ENCODE results near the gene BBLN. TPM values are rescaled to one million over a fixed set of nuclear protein-coding genes. Genes with fewer than 3 reads are reported as not detected.

The BBLN gene
- total RNA-seq, 2 experiments from 2014 or later = 53.6 to 55.9 TPM

DNA sequence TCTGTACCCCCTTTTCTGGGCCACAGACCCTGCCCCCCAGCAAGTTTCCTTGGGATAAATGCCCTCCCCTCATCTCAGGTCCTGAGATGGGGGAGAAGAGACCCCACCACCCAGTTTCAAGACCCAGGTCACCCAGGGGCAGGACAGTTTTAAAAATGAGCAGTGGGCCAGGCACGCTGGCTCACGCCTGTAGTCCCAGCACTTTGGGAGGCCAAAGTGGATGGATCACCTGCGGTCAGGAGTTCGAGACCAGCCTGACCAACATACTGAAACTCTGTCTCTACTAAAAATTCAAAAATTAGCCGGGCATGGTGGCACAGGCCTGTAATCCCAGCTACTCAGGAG, 38.6 kb upstream of the BBLN start:
- ChIA-PET POLR2A (no interaction called here), CTCF (no interaction called here)
- Histone ChIP-seq H3K27ac (ENCODE audit: low read depth in 1 of 2, low read length in 2 of 2) (no peak overlapping the region), H3K9me3 (ENCODE audit: control insufficient read depth in 1 of 2, insufficient read depth in 1 of 2, low read length in 2 of 2) (no peaks in the 10 kb centered on the region), H3K36me3 (ENCODE audit: insufficient read depth, low read length) (peaks cover 35% of the 10 kb centered on the region), H3K4me1 (ENCODE audit: insufficient read depth, low read length) (peaks cover 31% of the 10 kb centered on the region), H3K27me3 (ENCODE audit: control insufficient read depth in 1 of 2, insufficient read depth in 2 of 2, low read length in 2 of 2) (no peaks in the 10 kb centered on the region), H3K4me3 (ENCODE audit: low read length) (no peak overlapping the region)
- no peak overlapping the region for H3K4me3 Mint-ChIP-seq
- H3K27me3 Mint-ChIP-seq = no peaks in the 10 kb centered on the region
- TF ChIP-seq, protein P1, sequence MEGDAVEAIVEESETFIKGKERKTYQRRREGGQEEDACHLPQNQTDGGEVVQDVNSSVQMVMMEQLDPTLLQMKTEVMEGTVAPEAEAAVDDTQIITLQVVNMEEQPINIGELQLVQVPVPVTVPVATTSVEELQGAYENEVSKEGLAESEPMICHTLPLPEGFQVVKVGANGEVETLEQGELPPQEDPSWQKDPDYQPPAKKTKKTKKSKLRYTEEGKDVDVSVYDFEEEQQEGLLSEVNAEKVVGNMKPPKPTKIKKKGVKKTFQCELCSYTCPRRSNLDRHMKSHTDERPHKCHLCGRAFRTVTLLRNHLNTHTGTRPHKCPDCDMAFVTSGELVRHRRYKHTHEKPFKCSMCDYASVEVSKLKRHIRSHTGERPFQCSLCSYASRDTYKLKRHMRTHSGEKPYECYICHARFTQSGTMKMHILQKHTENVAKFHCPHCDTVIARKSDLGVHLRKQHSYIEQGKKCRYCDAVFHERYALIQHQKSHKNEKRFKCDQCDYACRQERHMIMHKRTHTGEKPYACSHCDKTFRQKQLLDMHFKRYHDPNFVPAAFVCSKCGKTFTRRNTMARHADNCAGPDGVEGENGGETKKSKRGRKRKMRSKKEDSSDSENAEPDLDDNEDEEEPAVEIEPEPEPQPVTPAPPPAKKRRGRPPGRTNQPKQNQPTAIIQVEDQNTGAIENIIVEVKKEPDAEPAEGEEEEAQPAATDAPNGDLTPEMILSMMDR (IDR thresholded peaks at IDR 0.05) = no peak
- H3K36me3 Mint-ChIP-seq (ENCODE audit: low read depth) = peaks cover 28% of the 10 kb centered on the region
- intact Hi-C loops (cut with DNase I, micrococcal nuclease) = loop anchor here in 1 of 2 experiments (10.0 kb wide), 1 partner anchor 203 kb away; the partner anchor contains the start of genes COQ4 and TRUB2
- ATAC-seq (ENCODE audit: poor library complexity) (no peak), DNase-seq (no peak)
- no peaks in the 10 kb centered on the region for H3K9me3 Mint-ChIP-seq
- no peak overlapping the region for H3K27ac Mint-ChIP-seq
- peaks cover 25% of the 10 kb centered on the region for H3K4me1 Mint-ChIP-seq (ENCODE audit: low read depth)

DNA sequence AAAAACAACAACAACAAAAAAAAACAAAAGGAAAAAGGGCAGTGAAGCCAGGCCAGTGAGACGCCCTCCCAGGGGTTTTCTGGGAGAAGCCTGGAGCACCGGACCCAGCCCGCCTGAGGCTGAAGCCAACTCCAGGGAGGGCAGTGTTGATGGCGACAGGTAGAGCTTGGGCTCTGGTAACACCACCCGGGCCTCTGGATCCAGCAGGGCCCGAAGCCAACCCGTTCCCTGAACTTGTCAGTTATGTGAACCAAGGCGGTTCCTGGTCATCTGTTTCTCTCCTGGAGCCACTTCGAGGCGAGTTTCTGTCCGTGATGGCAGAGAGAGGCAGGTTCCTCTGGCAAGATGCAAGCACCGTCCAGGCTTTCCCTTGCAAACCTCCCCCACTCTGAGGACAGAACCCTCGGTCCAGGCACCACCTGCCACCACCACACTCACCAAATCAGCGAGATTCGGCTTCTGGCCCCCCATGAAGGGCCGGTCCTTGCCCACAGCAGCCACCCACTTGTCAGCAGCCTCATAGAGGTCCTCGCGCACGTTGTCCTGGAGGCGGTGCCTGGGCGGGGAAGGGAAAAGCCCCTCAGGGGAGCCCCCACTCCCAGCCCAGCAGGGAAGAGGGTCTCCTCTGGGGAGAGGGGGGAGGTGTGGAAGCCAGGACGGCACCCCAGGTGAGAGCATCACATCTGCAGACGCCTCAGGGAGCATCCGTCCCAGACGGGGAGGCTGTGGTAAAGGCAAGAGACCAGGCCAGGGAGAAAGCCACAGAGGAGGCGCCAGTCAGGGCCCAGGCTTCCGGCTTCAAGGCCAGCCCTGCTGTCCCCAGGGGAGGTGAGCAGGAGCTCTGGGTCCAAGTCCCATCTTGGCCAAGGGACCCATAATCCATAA, 37.9 kb upstream of the BBLN start:
- peaks cover 28% of the 10 kb centered on the region for H3K36me3 Mint-ChIP-seq (ENCODE audit: low read depth)
- Histone ChIP-seq H3K27ac (ENCODE audit: low read depth in 1 of 2, low read length in 2 of 2) (no peak overlapping the region), H3K9me3 (ENCODE audit: control insufficient read depth in 1 of 2, insufficient read depth in 1 of 2, low read length in 2 of 2) (no peaks in the 10 kb centered on the region), H3K27me3 (ENCODE audit: control insufficient read depth in 1 of 2, insufficient read depth in 2 of 2, low read length in 2 of 2) (no peaks in the 10 kb centered on the region), H3K36me3 (ENCODE audit: insufficient read depth, low read length) (peaks cover 35% of the 10 kb centered on the region), H3K4me3 (ENCODE audit: low read length) (no peak overlapping the region), H3K4me1 (ENCODE audit: insufficient read depth, low read length) (peaks cover 38% of the 10 kb centered on the region)
- TF ChIP-seq, protein P1 (IDR thresholded peaks at IDR 0.05) = no peak
- DNase-seq (no peak), ATAC-seq (ENCODE audit: poor library complexity) (no peak)
- no peaks in the 10 kb centered on the region for H3K27me3 Mint-ChIP-seq
- no peaks in the 10 kb centered on the region for H3K9me3 Mint-ChIP-seq
- intact Hi-C loops (cut with DNase I, micrococcal nuclease) = loop anchor here in 1 of 2 experiments (10.0 kb wide), 1 partner anchor 203 kb away; the partner anchor contains the start of genes COQ4 and TRUB2
- no peak overlapping the region for H3K4me3 Mint-ChIP-seq
- no peak overlapping the region for H3K27ac Mint-ChIP-seq
- peaks cover 25% of the 10 kb centered on the region for H3K4me1 Mint-ChIP-seq (ENCODE audit: low read depth)
- CTCF ChIA-PET = no interaction called here
- POLR2A ChIA-PET = no interaction called here

DNA sequence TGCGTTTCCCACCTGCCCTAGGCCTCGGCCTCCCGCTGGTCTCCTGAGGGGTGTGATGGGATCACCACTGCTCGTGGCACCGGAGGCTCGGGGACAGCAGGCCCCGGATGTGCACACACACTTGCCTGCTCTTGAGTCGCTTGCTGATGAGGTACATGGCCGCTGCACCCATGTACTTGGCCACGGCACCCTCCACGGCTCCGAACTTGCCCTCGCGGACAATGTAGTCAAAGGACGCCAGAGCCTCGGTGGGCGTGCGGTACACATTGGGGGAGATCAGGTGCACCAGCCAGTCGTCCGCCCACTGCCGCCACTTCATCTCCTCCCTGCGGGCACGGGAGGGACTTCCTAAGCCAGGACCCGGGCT, 37.3 kb upstream of the BBLN start:
- H3K4me3 ChIP-seq (ENCODE audit: low read length) = no peak overlapping the region
- POLR2A ChIA-PET = interaction anchor here (0.7 kb wide), 1 partner anchor 21 kb away, joined by 3 read pairs; no protein-coding TSS in a partner anchor
- ATAC-seq (ENCODE audit: poor library complexity) (no peak), DNase-seq (no peak)
- Mint-ChIP-seq H3K4me3 (no peak overlapping the region), H3K4me1 (ENCODE audit: low read depth) (peaks cover 22% of the 10 kb centered on the region), H3K9me3 (no peaks in the 10 kb centered on the region), H3K27ac (no peak overlapping the region), H3K36me3 (ENCODE audit: low read depth) (peaks cover 26% of the 10 kb centered on the region), H3K27me3 (no peaks in the 10 kb centered on the region)
- H3K27ac ChIP-seq (ENCODE audit: low read depth in 1 of 2, low read length in 2 of 2) = no peak overlapping the region
- TF ChIP-seq, protein P1 (IDR thresholded peaks at IDR 0.05) = no peak
- no peaks in the 10 kb centered on the region for H3K27me3 ChIP-seq (ENCODE audit: control insufficient read depth in 1 of 2, insufficient read depth in 2 of 2, low read length in 2 of 2)
- H3K36me3 ChIP-seq (ENCODE audit: insufficient read depth, low read length) = peaks cover 35% of the 10 kb centered on the region
- H3K9me3 ChIP-seq (ENCODE audit: control insufficient read depth in 1 of 2, insufficient read depth in 1 of 2, low read length in 2 of 2) = no peaks in the 10 kb centered on the region
- CTCF ChIA-PET = no interaction called here
- H3K4me1 ChIP-seq (ENCODE audit: insufficient read depth, low read length) = peaks cover 34% of the 10 kb centered on the region
- intact Hi-C loops (cut with DNase I, micrococcal nuclease) = loop anchor here in 1 of 2 experiments (10.0 kb wide), 1 partner anchor 202 kb away; the partner anchor contains the start of genes COQ4 and TRUB2
